Measurements from ENCODE around the gene RIMS3.

DNA sequence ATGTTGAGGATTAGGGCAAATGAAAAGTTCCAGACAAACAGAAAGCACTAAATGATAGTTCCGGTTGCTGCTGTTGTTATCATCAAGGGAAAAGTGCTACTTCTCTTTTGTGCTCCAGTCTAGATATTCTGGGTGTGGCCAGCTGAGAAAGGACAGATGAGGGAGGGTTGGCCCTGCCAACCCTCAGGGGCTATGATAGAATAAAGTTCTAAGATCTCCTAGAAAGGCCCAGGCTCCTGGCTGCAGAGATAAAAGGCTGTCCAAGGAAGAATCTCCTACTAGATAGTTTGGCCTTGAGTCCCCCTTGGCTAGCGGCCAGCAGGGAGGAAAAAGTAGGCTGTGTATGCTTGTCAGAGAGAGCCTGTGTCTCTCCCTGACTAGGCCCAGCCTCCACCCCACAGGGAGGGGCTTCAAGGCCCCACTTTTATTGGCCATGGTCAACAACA is 31.5 kb downstream of the RIMS3 start:
- no peak for TF ChIP-seq HDGF (IDR thresholded peaks at IDR 0.05; ENCODE audit: borderline replicate concordance)
- TF ChIP-seq L3MBTL2 (conservative IDR thresholded peaks at IDR 0.05), result no peak
- no peak for TF ChIP-seq TARDBP (IDR thresholded peaks at IDR 0.05)
- no peak for TF ChIP-seq NFRKB (IDR thresholded peaks at IDR 0.05)
- TF ChIP-seq SP1 (IDR thresholded peaks at IDR 0.05), result no peak
- TF ChIP-seq ELF4 (IDR thresholded peaks at IDR 0.05), result no peak
- no peak for TF ChIP-seq FOXA1 (IDR thresholded peaks at IDR 0.05)
- TF ChIP-seq BHLHE40 (IDR thresholded peaks at IDR 0.05; ENCODE audit: borderline replicate concordance), result no peak
- no peak for TF ChIP-seq FOXM1 (IDR thresholded peaks at IDR 0.05; ENCODE audit: borderline replicate concordance)
- TF ChIP-seq, protein P1, sequence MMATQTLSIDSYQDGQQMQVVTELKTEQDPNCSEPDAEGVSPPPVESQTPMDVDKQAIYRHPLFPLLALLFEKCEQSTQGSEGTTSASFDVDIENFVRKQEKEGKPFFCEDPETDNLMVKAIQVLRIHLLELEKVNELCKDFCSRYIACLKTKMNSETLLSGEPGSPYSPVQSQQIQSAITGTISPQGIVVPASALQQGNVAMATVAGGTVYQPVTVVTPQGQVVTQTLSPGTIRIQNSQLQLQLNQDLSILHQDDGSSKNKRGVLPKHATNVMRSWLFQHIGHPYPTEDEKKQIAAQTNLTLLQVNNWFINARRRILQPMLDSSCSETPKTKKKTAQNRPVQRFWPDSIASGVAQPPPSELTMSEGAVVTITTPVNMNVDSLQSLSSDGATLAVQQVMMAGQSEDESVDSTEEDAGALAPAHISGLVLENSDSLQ (IDR thresholded peaks at IDR 0.05), result no peak
- no peak for TF ChIP-seq ZNF384 (IDR thresholded peaks at IDR 0.05)

All from HEK293T (cell line).